ENCODE data around the gene ZNF736. TPM values are rescaled to one million over a fixed set of nuclear protein-coding genes. Genes with fewer than 3 reads are reported as not detected.

ZNF736 gene
- not detected for total RNA-seq
- 5.9 TPM for polyA plus RNA-seq (2013, experiment 1 of 2)
- polyA plus RNA-seq (2013, experiment 2 of 2): 5.2 TPM
- long read RNA-seq, experiment 1: 0 reads
- long read RNA-seq, experiment 2: 0 reads
- long read RNA-seq, experiment 3: 0 reads
- long read RNA-seq, experiment 4: 0 reads

DNA sequence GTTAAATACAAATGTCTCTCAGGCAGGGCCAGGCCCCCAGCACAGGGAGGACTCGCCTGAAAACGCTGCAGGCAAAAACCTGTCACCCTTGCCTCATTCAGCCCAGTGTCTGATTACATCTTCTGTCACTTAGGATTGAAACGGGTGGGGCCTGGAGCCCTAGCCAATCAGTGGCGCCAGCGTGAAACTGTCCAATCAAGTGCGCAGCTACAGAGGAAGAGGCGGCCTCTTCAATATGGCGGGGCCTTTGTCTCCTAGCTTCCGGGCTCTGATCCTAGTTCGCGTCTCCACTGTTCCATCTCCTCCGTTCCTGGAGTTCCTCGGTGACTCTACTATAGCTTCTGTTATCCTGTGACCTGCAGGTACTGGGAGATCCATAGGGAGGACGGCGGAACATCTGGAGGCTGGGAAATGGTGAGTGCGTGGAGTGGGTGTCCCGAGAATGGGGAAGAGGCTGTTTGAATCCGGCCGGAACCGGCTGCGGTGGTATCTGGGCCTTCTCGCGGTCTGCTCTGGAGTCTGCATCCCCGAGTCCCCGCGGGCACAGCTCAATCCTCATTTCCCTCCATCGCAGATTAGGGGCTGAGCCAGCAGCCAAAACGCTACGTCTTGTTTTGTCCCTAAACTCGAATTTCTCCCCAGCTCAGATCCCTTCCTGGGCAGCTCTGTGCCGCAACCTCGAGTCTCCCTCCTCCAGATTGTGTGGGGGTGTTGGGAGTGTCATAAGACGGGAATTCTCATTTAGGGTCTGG lies at the start of gene ZNF736:
Gene ZNF736, plus strand, starts transcription at position 222 of the 752 bp plus-strand sequence. Its CDS starts 190 bp downstream, at position 412.
- TF ChIP-seq, protein P1, sequence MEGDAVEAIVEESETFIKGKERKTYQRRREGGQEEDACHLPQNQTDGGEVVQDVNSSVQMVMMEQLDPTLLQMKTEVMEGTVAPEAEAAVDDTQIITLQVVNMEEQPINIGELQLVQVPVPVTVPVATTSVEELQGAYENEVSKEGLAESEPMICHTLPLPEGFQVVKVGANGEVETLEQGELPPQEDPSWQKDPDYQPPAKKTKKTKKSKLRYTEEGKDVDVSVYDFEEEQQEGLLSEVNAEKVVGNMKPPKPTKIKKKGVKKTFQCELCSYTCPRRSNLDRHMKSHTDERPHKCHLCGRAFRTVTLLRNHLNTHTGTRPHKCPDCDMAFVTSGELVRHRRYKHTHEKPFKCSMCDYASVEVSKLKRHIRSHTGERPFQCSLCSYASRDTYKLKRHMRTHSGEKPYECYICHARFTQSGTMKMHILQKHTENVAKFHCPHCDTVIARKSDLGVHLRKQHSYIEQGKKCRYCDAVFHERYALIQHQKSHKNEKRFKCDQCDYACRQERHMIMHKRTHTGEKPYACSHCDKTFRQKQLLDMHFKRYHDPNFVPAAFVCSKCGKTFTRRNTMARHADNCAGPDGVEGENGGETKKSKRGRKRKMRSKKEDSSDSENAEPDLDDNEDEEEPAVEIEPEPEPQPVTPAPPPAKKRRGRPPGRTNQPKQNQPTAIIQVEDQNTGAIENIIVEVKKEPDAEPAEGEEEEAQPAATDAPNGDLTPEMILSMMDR (conservative IDR thresholded peaks at IDR 0.05): no peak
- Histone ChIP-seq H3K27ac (ENCODE audit: low read depth, low read length) (peak within 1 kb of the TSS; percentile 95), H3K36me3 (ENCODE audit: control insufficient read depth, insufficient read depth, low read length) (no peaks in the 10 kb centered on the region), H3K27me3 (ENCODE audit: control insufficient read depth, insufficient read depth, low read length, poor library complexity, severe bottlenecking) (no peaks in the 10 kb centered on the region), H3K9ac (ENCODE audit: extremely low read depth, low read length, poor library complexity, severe bottlenecking) (peak within 1 kb of the TSS; percentile 96), H3K9me3 (ENCODE audit: control insufficient read depth, low read length) (peaks cover 40% of the 10 kb centered on the region), H3K4me3 (ENCODE audit: low read length) (peak within 1 kb of the TSS; percentile 89), H3K4me1 (ENCODE audit: control insufficient read depth, insufficient read depth, low read length) (no peaks in the 10 kb centered on the region)
- no peaks in the 10 kb centered on the region for H3K36me3 Mint-ChIP-seq (ENCODE audit: low read depth)
- DNase-seq: no peak
- WGBS, 2 experiments (ENCODE audit: insufficient coverage in 1 of 2, insufficient read length in 1 of 2): 28 to 43% methylated on average over 16 to 33 of the region's 33 CpGs
- no peaks in the 10 kb centered on the region for H3K4me1 Mint-ChIP-seq
- peaks cover 86% of the 10 kb centered on the region for H3K9me3 Mint-ChIP-seq
- H3K27me3 Mint-ChIP-seq (ENCODE audit: insufficient read depth): no peaks in the 10 kb centered on the region
- no peak within 1 kb of the TSS for H3K4me3 Mint-ChIP-seq
- no peak within 1 kb of the TSS for H3K27ac Mint-ChIP-seq

GRCh38 chr7:64266341-64266919 lies 47.3 kb upstream of the ZNF736 start:
- WGBS, 2 experiments (ENCODE audit: insufficient coverage in 1 of 2, insufficient read length in 1 of 2): 74% methylated on average over 1 of the region's 1 CpG; no CpG with 5 or more reads in 1 of the 2 experiments
- TF ChIP-seq, protein P1 (conservative IDR thresholded peaks at IDR 0.05): no peak
- no peak for DNase-seq
- peaks cover 76% of the 10 kb centered on the region for H3K9me3 ChIP-seq (ENCODE audit: control insufficient read depth, low read length)
- no peak overlapping the region for H3K4me3 ChIP-seq (ENCODE audit: low read length)
- H3K9me3 Mint-ChIP-seq: peaks cover 74% of the 10 kb centered on the region
- H3K36me3 Mint-ChIP-seq (ENCODE audit: low read depth): no peaks in the 10 kb centered on the region
- no peak overlapping the region for H3K4me3 Mint-ChIP-seq
- no peaks in the 10 kb centered on the region for H3K4me1 ChIP-seq (ENCODE audit: control insufficient read depth, insufficient read depth, low read length)
- H3K9ac ChIP-seq (ENCODE audit: extremely low read depth, low read length, poor library complexity, severe bottlenecking): no peak overlapping the region
- H3K36me3 ChIP-seq (ENCODE audit: control insufficient read depth, insufficient read depth, low read length): no peaks in the 10 kb centered on the region
- H3K27me3 ChIP-seq (ENCODE audit: control insufficient read depth, insufficient read depth, low read length, poor library complexity, severe bottlenecking): no peaks in the 10 kb centered on the region
- no peaks in the 10 kb centered on the region for H3K4me1 Mint-ChIP-seq
- no peak overlapping the region for H3K27ac Mint-ChIP-seq
- H3K27me3 Mint-ChIP-seq (ENCODE audit: insufficient read depth): no peaks in the 10 kb centered on the region
- H3K27ac ChIP-seq (ENCODE audit: low read depth, low read length): no peak overlapping the region

GRCh38 chr7:64277630-64278029 lies 36.1 kb upstream of the ZNF736 start:
- H3K9me3 Mint-ChIP-seq: peaks cover 75% of the 10 kb centered on the region

More at GRCh38 chr7:64277630-64278029, 36.1 kb upstream of the ZNF736 start:
- Histone ChIP-seq H3K27ac (ENCODE audit: low read depth, low read length) (no peak overlapping the region), H3K4me3 (ENCODE audit: low read length) (no peak overlapping the region), H3K36me3 (ENCODE audit: control insufficient read depth, insufficient read depth, low read length) (no peaks in the 10 kb centered on the region), H3K9ac (ENCODE audit: extremely low read depth, low read length, poor library complexity, severe bottlenecking) (no peak overlapping the region), H3K4me1 (ENCODE audit: control insufficient read depth, insufficient read depth, low read length) (no peaks in the 10 kb centered on the region), H3K9me3 (ENCODE audit: control insufficient read depth, low read length) (peaks cover 67% of the 10 kb centered on the region), H3K27me3 (ENCODE audit: control insufficient read depth, insufficient read depth, low read length, poor library complexity, severe bottlenecking) (no peaks in the 10 kb centered on the region)
- Mint-ChIP-seq H3K36me3 (ENCODE audit: low read depth) (no peaks in the 10 kb centered on the region), H3K27ac (no peak overlapping the region), H3K27me3 (ENCODE audit: insufficient read depth) (no peaks in the 10 kb centered on the region), H3K4me3 (no peak overlapping the region), H3K4me1 (no peaks in the 10 kb centered on the region)
- TF ChIP-seq, protein P1 (conservative IDR thresholded peaks at IDR 0.05): no peak
- WGBS, 2 experiments (ENCODE audit: insufficient coverage in 1 of 2, insufficient read length in 1 of 2): 20 to 56% methylated on average over 2 of the region's 2 CpGs
- DNase-seq: no peak

All from endodermal cell (in vitro differentiated cells).